Measurements from ENCODE around the gene POLE. TPM values are rescaled to one million over a fixed set of nuclear protein-coding genes. Genes with fewer than 3 reads are reported as not detected.

Gene POLE
- total RNA-seq, 4 donors from 2014 or later: 58.3 to 198 (median 84.3) TPM

DNA sequence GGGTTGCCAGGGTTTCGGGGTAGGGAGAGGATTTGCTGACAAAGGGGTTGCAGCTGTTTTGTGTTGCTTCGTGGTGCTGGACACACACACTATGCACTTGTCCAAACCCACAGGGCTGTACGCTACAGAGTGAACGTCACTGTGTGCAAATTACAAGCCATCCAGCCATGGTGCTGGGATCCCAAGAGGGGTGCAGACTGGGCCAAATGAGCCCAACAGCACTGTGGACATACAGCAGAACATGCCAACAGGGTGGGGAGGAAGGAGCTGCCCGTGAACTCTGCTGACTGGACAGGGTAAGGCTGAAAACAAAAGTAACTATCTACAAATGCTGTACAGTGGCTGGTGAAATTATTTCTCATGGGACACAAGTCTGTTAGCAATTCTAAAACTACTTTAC lies 25.2 kb downstream of the POLE start:
- Histone ChIP-seq H3K27me3 (no peaks in the 10 kb centered on the region), H3K4me1 (no peaks in the 10 kb centered on the region), H3K36me3 (peaks cover 0 to 96% (median 0%) of the 10 kb centered on the region in 3 donors), H3K27ac (no peak overlapping the region), H3K4me3 (no peak overlapping the region), H3K9me3 (no peaks in the 10 kb centered on the region)
- peak in 1 of 3 donors; percentile 32 for DNase-seq
- TF ChIP-seq, protein P1, sequence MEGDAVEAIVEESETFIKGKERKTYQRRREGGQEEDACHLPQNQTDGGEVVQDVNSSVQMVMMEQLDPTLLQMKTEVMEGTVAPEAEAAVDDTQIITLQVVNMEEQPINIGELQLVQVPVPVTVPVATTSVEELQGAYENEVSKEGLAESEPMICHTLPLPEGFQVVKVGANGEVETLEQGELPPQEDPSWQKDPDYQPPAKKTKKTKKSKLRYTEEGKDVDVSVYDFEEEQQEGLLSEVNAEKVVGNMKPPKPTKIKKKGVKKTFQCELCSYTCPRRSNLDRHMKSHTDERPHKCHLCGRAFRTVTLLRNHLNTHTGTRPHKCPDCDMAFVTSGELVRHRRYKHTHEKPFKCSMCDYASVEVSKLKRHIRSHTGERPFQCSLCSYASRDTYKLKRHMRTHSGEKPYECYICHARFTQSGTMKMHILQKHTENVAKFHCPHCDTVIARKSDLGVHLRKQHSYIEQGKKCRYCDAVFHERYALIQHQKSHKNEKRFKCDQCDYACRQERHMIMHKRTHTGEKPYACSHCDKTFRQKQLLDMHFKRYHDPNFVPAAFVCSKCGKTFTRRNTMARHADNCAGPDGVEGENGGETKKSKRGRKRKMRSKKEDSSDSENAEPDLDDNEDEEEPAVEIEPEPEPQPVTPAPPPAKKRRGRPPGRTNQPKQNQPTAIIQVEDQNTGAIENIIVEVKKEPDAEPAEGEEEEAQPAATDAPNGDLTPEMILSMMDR (IDR thresholded peaks at IDR 0.05): no peak
- no peak for TF ChIP-seq POLR2A (IDR thresholded peaks at IDR 0.05)

DNA sequence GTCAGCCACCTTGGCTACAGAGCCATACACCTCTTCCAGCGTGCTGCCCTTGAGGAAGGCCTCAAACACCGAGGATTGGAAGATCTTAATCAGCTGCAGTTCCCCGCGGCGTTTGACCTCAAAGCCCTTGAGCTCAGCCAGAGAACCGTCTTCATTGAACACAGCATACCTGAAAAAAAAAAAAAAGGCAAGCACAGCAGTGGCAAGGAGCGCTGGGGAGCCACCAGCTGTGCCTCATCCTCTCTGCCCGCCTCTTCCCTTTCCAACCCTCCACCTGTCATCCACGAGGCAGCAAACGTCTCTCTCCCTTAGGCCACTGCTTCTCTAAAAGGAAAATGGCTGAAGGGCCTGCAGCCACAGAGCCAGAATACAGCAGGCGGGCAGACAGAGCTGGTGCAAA lies 26.1 kb downstream of the POLE start:
- Histone ChIP-seq H3K4me1 (no peaks in the 10 kb centered on the region), H3K36me3 (peaks cover 0 to 96% (median 0%) of the 10 kb centered on the region in 3 donors), H3K27me3 (no peaks in the 10 kb centered on the region), H3K4me3 (no peak overlapping the region), H3K9me3 (no peaks in the 10 kb centered on the region), H3K27ac (no peak overlapping the region)
- TF ChIP-seq POLR2A (IDR thresholded peaks at IDR 0.05): no peak
- TF ChIP-seq, protein P1 (IDR thresholded peaks at IDR 0.05): no peak
- peak in 1 of 3 donors; percentile 21 for DNase-seq

DNA sequence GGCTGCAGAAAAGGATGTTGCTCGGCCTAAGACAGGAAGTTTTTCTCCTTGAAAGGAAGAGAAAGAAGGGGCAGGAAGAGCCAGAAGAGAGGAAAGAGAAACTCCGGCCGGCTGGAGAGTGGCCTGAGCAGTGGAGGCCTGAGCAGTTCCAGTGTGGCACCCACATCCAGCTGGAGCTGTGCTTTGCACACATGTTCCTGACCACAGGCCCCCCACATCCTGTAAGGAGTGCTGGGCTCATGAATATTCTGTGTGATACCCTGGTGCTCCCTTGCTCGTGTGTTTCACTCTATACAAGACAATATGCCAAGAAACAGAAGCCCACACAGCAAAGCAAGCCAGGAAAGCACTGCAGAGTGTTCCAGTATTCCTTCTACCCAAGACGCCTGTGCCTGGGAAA lies 27.1 kb downstream of the POLE start:
- TF ChIP-seq, protein P1 (IDR thresholded peaks at IDR 0.05): no peak
- TF ChIP-seq POLR2A (IDR thresholded peaks at IDR 0.05): no peak
- DNase-seq: peak in 1 of 3 donors; percentile 5
- no peaks in the 10 kb centered on the region for H3K27me3 ChIP-seq
- no peak overlapping the region for H3K4me3 ChIP-seq
- H3K36me3 ChIP-seq: peaks cover 0 to 87% (median 0%) of the 10 kb centered on the region in 3 donors
- H3K4me1 ChIP-seq: no peaks in the 10 kb centered on the region
- H3K27ac ChIP-seq: no peak overlapping the region
- no peaks in the 10 kb centered on the region for H3K9me3 ChIP-seq

DNA sequence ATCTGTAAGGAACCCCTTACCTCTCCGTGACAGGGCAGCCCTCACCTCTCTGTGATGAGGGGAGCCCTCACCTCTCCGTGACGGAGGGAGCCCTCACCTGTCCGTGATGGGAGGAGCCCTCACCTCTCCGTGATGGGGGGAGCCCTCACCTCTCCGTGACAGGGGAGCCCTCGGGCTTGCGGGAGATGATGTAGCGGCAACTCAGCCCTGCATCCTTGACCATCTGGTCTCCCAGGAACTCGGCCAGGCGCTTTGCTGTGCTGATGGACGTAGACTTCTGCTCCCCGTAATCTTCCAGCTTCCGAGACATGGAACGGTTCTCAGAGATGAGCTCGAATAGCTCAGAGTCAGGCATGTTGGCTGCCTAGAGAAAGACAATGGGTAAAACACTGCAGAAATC lies 28.0 kb downstream of the POLE start:
- Histone ChIP-seq H3K27me3 (no peaks in the 10 kb centered on the region), H3K27ac (no peak overlapping the region), H3K36me3 (peaks cover 0 to 86% (median 0%) of the 10 kb centered on the region in 3 donors), H3K4me1 (no peaks in the 10 kb centered on the region), H3K4me3 (no peak overlapping the region), H3K9me3 (no peaks in the 10 kb centered on the region)
- peak in 1 of 3 donors; percentile 31 for DNase-seq
- TF ChIP-seq, protein P1 (IDR thresholded peaks at IDR 0.05): no peak
- TF ChIP-seq POLR2A (IDR thresholded peaks at IDR 0.05): no peak

DNA sequence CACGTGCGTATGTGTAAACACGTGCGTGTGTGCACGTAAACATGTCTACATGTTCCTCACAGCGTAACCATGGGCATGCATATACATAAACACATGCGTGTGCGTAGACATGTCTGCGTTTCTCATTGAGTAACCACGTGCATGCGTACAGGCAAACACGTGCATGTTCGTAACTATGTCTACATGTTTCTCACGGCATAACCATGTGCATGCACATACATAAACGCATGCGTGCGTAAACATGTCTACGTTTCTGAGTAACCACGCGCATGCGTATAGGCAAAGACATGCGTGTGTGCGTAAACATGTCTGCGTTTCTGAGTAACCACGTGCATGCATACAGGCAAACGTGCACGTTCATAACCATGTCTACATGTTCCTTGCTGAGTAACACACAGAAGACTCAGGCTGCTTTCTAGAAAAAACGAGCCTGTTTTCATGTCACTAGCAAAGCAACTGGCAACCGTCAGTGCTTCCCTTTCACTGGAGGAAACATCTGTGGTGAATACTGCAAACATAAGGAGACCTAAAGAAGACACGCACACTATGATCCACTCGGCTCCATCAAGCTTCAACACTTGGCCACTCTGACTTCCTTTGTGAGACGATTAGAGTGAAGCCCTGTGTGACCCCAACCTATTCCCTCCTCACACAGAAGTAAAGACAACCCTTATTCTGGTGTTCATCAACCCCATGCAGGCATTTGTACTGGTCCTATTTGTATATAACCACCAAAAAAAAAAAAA lies 28.8 kb downstream of the POLE start:
- DNase-seq: peak in 1 of 3 donors; percentile 4
- Histone ChIP-seq H3K27ac (no peak overlapping the region), H3K4me1 (no peaks in the 10 kb centered on the region), H3K9me3 (no peaks in the 10 kb centered on the region), H3K27me3 (no peaks in the 10 kb centered on the region), H3K36me3 (peaks cover 0 to 85% (median 0%) of the 10 kb centered on the region in 3 donors), H3K4me3 (no peak overlapping the region)
- TF ChIP-seq, protein P1 (IDR thresholded peaks at IDR 0.05): no peak
- no peak for TF ChIP-seq POLR2A (IDR thresholded peaks at IDR 0.05)

Data from Peyer's patch (tissue), 4 donors.